GM23248 (cell line): ENCODE data around the gene NAAA.

ENCODE experiments used
- EZH2 ChIP-seq: fragments of 200-600 bp; sonication (generic); IDR thresholded peaks from 2 replicates; pipeline ENCODE4 v1.6.1; 2018; ENCODE audit warnings: antibody characterized with exemption, mild to moderate bottlenecking; ENCODE audit not compliant: insufficient read depth, poor library complexity, severe bottlenecking
- EZH2phosphoT487 ChIP-seq: fragments of 200-600 bp; sonication (generic); IDR thresholded peaks from 2 replicates; pipeline ENCODE4 v1.6.1; 2018; ENCODE audit warnings: antibody characterized with exemption, moderate library complexity, mild to moderate bottlenecking, low read depth; ENCODE audit not compliant: insufficient read depth

- TF ChIP-seq EZH2 (no peak), EZH2phosphoT487 (no peak)
These were observed 32.8 kb downstream of the NAAA start for GRCh38 chr4:75907966-75908365.
